Liver (tissue), 3 donors: ENCODE measurements around the gene PGGT1B.

Experiments used
- RXRA ChIP-seq, 2 donors: IDR thresholded peaks; 2 replicates each; pipeline ENCODE4 v1.6.1; 2017 to 2018; ENCODE audit warnings: antibody characterized with exemption in 2 of 2, mild to moderate bottlenecking in 1 of 2
- TAF1 ChIP-seq: conservative IDR thresholded peaks from 2 replicates; pipeline ENCODE4 v1.6.1; 2016; ENCODE audit warnings: antibody characterized with exemption, mild to moderate bottlenecking
- YY1 ChIP-seq: IDR thresholded peaks from 2 replicates; pipeline ENCODE4 v1.6.1; 2016; ENCODE audit warnings: antibody characterized with exemption, mild to moderate bottlenecking
- TF ChIP-seq, protein P1 (sequence below): fragments of 150-350 bp; IDR thresholded peaks from 2 replicates; pipeline ENCODE4 v1.5.1; 2017; ENCODE audit warnings: improper control_type of control experiment, low read depth, low read length; ENCODE audit not compliant: missing input control
- TF ChIP-seq, protein P2 (sequence below): IDR thresholded peaks from 2 replicates; pipeline ENCODE4 v1.6.1; 2016; ENCODE audit warnings: antibody characterized with exemption
- TF ChIP-seq, protein P3 (sequence below): IDR thresholded peaks from 2 replicates; pipeline ENCODE4 v1.6.1; 2016; ENCODE audit warnings: antibody characterized with exemption, mild to moderate bottlenecking
- donor health status: healthy.
- donor health status: healthy.

DNA sequence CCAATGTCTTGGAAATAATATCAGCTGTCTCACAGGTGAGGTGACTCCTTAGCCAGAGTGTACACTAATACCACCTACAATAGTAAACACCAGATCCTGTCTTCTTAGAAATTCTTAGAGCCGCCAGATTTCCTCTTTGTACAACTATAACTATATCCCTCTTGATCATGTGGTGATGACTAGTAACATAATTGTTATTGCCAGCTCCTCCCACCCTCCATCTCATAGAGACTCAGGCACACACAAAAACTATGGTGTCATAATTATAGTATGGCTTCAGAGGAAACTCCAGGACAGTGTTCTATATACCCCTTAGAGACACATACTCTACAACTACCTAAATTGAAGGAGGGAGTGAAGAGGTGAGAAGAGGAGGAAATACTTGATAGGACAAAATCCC lies 33.1 kb downstream of the PGGT1B start:
- TF ChIP-seq, protein P1, sequence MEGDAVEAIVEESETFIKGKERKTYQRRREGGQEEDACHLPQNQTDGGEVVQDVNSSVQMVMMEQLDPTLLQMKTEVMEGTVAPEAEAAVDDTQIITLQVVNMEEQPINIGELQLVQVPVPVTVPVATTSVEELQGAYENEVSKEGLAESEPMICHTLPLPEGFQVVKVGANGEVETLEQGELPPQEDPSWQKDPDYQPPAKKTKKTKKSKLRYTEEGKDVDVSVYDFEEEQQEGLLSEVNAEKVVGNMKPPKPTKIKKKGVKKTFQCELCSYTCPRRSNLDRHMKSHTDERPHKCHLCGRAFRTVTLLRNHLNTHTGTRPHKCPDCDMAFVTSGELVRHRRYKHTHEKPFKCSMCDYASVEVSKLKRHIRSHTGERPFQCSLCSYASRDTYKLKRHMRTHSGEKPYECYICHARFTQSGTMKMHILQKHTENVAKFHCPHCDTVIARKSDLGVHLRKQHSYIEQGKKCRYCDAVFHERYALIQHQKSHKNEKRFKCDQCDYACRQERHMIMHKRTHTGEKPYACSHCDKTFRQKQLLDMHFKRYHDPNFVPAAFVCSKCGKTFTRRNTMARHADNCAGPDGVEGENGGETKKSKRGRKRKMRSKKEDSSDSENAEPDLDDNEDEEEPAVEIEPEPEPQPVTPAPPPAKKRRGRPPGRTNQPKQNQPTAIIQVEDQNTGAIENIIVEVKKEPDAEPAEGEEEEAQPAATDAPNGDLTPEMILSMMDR: no peak
- no peak for TF ChIP-seq TAF1
- TF ChIP-seq, protein P2, sequence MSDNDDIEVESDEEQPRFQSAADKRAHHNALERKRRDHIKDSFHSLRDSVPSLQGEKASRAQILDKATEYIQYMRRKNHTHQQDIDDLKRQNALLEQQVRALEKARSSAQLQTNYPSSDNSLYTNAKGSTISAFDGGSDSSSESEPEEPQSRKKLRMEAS: no peak
- TF ChIP-seq, protein P3, sequence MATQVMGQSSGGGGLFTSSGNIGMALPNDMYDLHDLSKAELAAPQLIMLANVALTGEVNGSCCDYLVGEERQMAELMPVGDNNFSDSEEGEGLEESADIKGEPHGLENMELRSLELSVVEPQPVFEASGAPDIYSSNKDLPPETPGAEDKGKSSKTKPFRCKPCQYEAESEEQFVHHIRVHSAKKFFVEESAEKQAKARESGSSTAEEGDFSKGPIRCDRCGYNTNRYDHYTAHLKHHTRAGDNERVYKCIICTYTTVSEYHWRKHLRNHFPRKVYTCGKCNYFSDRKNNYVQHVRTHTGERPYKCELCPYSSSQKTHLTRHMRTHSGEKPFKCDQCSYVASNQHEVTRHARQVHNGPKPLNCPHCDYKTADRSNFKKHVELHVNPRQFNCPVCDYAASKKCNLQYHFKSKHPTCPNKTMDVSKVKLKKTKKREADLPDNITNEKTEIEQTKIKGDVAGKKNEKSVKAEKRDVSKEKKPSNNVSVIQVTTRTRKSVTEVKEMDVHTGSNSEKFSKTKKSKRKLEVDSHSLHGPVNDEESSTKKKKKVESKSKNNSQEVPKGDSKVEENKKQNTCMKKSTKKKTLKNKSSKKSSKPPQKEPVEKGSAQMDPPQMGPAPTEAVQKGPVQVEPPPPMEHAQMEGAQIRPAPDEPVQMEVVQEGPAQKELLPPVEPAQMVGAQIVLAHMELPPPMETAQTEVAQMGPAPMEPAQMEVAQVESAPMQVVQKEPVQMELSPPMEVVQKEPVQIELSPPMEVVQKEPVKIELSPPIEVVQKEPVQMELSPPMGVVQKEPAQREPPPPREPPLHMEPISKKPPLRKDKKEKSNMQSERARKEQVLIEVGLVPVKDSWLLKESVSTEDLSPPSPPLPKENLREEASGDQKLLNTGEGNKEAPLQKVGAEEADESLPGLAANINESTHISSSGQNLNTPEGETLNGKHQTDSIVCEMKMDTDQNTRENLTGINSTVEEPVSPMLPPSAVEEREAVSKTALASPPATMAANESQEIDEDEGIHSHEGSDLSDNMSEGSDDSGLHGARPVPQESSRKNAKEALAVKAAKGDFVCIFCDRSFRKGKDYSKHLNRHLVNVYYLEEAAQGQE: no peak
- TF ChIP-seq YY1: no peak
- TF ChIP-seq RXRA (IDR thresholded peaks at IDR 0.05): no peak
